ENCODE measurements around the gene COL27A1.

DNA sequence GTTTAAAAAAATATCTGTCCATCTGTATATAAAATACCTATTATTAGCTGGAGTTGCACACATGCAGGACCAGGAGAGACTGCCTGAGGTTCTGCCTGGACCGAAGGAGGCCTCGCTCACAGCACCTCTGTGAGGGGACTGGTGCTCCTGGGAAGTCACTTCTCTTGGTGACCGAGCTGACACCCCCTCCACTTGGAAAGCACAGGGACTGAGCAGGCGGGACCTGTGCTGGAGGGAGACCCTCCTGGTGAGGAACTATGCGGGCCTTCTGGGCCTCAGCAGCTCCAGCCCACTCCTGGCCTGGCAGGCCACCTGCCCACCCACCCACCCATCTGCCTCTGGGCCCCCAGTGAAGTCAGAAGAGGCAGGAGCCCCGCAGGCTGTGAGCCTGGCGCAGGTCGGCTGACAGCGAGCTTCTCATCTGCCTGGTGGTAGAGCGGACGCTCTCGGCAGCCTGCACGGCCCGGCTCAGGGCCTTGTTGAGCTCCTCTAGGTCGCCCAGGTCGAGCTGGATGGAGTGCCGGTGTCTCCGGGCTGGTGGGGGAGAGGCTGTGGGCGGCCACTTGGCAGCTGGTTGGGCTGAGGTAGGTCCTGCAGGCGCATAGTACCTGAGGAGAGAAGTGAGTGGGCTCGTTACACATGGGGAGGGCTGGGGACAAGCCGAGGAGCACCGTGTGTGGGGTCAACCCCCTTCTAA lies 181.5 kb downstream of the COL27A1 start:
- TF ChIP-seq, protein P1, sequence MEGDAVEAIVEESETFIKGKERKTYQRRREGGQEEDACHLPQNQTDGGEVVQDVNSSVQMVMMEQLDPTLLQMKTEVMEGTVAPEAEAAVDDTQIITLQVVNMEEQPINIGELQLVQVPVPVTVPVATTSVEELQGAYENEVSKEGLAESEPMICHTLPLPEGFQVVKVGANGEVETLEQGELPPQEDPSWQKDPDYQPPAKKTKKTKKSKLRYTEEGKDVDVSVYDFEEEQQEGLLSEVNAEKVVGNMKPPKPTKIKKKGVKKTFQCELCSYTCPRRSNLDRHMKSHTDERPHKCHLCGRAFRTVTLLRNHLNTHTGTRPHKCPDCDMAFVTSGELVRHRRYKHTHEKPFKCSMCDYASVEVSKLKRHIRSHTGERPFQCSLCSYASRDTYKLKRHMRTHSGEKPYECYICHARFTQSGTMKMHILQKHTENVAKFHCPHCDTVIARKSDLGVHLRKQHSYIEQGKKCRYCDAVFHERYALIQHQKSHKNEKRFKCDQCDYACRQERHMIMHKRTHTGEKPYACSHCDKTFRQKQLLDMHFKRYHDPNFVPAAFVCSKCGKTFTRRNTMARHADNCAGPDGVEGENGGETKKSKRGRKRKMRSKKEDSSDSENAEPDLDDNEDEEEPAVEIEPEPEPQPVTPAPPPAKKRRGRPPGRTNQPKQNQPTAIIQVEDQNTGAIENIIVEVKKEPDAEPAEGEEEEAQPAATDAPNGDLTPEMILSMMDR (IDR thresholded peaks at IDR 0.05): no peak
- TF ChIP-seq POLR2A (IDR thresholded peaks at IDR 0.05) (no peak), EP300 (IDR thresholded peaks at IDR 0.05; ENCODE audit: low read depth) (no peak), POLR2AphosphoS5 (IDR thresholded peaks at IDR 0.05) (no peak)

Measured in transverse colon (tissue), 4 donors.